Body of pancreas (tissue), 4 donors: ENCODE data around the gene PDE9A. TPM values are rescaled to one million over a fixed set of nuclear protein-coding genes. Genes with fewer than 3 reads are reported as not detected.
"Not testable (repeated sequence)": the region's sequence is repeated elsewhere in the genome, so short reads cannot be mapped to it uniquely, and the experiment has no call there.

Source experiments
- ATAC-seq: fragments of 150-250 bp; one replicate; pipeline ENCODE4 v1.9.1; 2016
- DNase-seq, 4 donors: peaks; one replicate each; pipeline ENCODE4 v3.0.0-alpha.2; 2019
- H3K27ac ChIP-seq, 4 donors: fragments of 200-600 bp; sonication (generic); 1 replicate in 3 of 4; 2 replicates in 1 of 4; pipeline versions ENCODE4 v1.5.1 to v1.6.1; 2016 to 2019; ENCODE audit warnings: mild to moderate bottlenecking in 1 of 4, mixed read lengths in 1 of 4, moderate library complexity in 1 of 4
- H3K27me3 ChIP-seq, 2 donors: fragments of 200-600 bp; sonication (generic); one replicate each; pipeline ENCODE4 v1.6.0; 2016; ENCODE audit warnings: mild to moderate bottlenecking in 1 of 2
- H3K36me3 ChIP-seq, 2 donors: fragments of 200-600 bp; sonication (generic); replicated peaks in 1 of 2; 2 replicates each; pipeline ENCODE4 v1.5.1; 2016; ENCODE audit warnings: low read depth in 2 of 2; ENCODE audit not compliant: insufficient read depth in 1 of 2
- H3K4me1 ChIP-seq: fragments of 200-600 bp; sonication (generic); one replicate; pipeline ENCODE4 v1.6.0; 2016
- H3K4me3 ChIP-seq, 2 donors: fragments of 200-600 bp; sonication (generic); 1 replicate in 1 of 2; 2 replicates in 1 of 2; pipeline ENCODE4 v1.5.1; 2016 to 2019
- H3K9me3 ChIP-seq, 3 donors: fragments of 200-600 bp; sonication (generic); 1 replicate in 2 of 3; 2 replicates in 1 of 3; pipeline ENCODE4 v1.5.1; 2016
- CTCF ChIP-seq, 7 experiments: fragments of 450-650 bp in 4 of 7; fragments of 200-600 bp in 3 of 7; sonication (generic) in 3 of 7; IDR thresholded peaks; one replicate each; pipeline ENCODE4 v1.5.1; 2016 to 2019; ENCODE audit warnings: antibody characterized with exemption in 7 of 7
- POLR2A ChIP-seq, 3 donors: fragments of 450-650 bp; IDR thresholded peaks; one replicate each; pipeline ENCODE4 v1.6.1; 2016; ENCODE audit warnings: antibody characterized with exemption in 3 of 3, mild to moderate bottlenecking in 2 of 3
- WGBS, 2 donors: methylation state at CpG; one replicate each; pipeline ENCODE4 v1.1.5; 2017; 5-methylcytosine and 5-hydroxymethylcytosine counted together
- intact Hi-C: fragments of 100-400 bp; cut with DNase I; formaldehyde crosslinking; loops from one replicate; pipeline ENCODE4 v1.15.1; 2023
- total RNA-seq, 2 donors: library from RNA; depleted of rRNA; stranded (reverse); fragments of >200 nt; gene quantifications; one replicate each; pipeline ENCODE4 v1.1.0, GENCODE V29; 2016

PDE9A gene
- total RNA-seq, 2 donors from 2014 or later: 5.2 to 7.9 TPM

- Histone ChIP-seq H3K27me3 (no peaks in the 10 kb centered on the region), H3K4me1 (no peaks in the 10 kb centered on the region), H3K4me3 (no peak overlapping the region), H3K27ac (no peak overlapping the region), H3K36me3 (no peaks in the 10 kb centered on the region), H3K9me3 (peaks cover 0 to 7% (median 0%) of the 10 kb centered on the region in 3 donors)
- ATAC-seq (no peak), DNase-seq (no peak)
- WGBS, 2 donors: 74 to 88% methylated on average over 13 to 14 of the region's 14 CpGs
- no peak for TF ChIP-seq POLR2A (IDR thresholded peaks at IDR 0.05)
- TF ChIP-seq CTCF (IDR thresholded peaks at IDR 0.05): no peak
- intact Hi-C loops: no loop called here
Measured at GRCh38 chr21:42705746-42706374, 52.4 kb downstream of the PDE9A start.

- Histone ChIP-seq H3K27ac (no peak overlapping the region), H3K27me3 (no peaks in the 10 kb centered on the region), H3K36me3 (no peaks in the 10 kb centered on the region), H3K4me1 (no peaks in the 10 kb centered on the region), H3K4me3 (no peak overlapping the region), H3K9me3 (peaks cover 0 to 3% (median 0%) of the 10 kb centered on the region in 3 donors)
- intact Hi-C loops: no loop called here
- TF ChIP-seq POLR2A (IDR thresholded peaks at IDR 0.05) (no peak), CTCF (IDR thresholded peaks at IDR 0.05) (no peak)
- WGBS, 2 donors: 75 to 79% methylated on average over 13 of the region's 13 CpGs
- DNase-seq: no peak
- no peak for ATAC-seq
Measured at GRCh38 chr21:42706765-42707164, 53.3 kb downstream of the PDE9A start.

GRCh38 chr21:42707207-42707830 lies 53.9 kb downstream of the PDE9A start:
- no peaks in the 10 kb centered on the region for H3K27me3 ChIP-seq
- H3K4me1 ChIP-seq: no peaks in the 10 kb centered on the region
- no peak for DNase-seq
- TF ChIP-seq CTCF (IDR thresholded peaks at IDR 0.05): no peak
- no peak for TF ChIP-seq POLR2A (IDR thresholded peaks at IDR 0.05)
- no peaks in the 10 kb centered on the region for H3K36me3 ChIP-seq
- no peak for ATAC-seq
- H3K9me3 ChIP-seq: no peaks in the 10 kb centered on the region
- intact Hi-C loops: no loop called here
- WGBS, 2 donors: 76 to 94% methylated on average over 5 to 7 of the region's 7 CpGs
- no peak overlapping the region for H3K4me3 ChIP-seq
- H3K27ac ChIP-seq: no peak overlapping the region

DNA sequence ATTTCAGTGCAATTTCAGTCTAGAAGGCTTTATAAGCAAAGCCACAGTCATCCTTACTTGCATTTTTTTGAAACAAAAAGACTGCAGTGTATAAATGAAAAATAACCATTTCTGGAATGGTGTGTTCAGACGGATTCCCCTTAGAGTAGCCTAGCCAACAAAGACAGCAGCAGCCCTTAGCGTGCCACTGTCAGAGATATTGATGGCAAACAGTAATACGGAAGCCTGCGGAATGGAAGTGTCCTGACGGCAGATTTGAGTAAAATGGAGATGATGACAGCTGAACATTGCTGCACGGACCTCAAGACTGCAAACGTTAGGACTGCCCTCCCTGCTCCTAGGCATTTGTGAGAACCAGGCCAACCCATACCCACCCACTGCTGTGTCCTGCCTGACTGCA lies 54.7 kb downstream of the PDE9A start:
- H3K27ac ChIP-seq: no peak overlapping the region
- WGBS, 2 donors: 69 to 85% methylated on average over 7 of the region's 7 CpGs
- ATAC-seq (no peak), DNase-seq (no peak)
- no peak overlapping the region for H3K4me3 ChIP-seq
- intact Hi-C loops: no loop called here
- TF ChIP-seq POLR2A (IDR thresholded peaks at IDR 0.05) (no peak), CTCF (IDR thresholded peaks at IDR 0.05) (no peak)
- no peaks in the 10 kb centered on the region for H3K4me1 ChIP-seq
- H3K9me3 ChIP-seq: no peaks in the 10 kb centered on the region
- no peaks in the 10 kb centered on the region for H3K36me3 ChIP-seq
- H3K27me3 ChIP-seq: no peaks in the 10 kb centered on the region

DNA sequence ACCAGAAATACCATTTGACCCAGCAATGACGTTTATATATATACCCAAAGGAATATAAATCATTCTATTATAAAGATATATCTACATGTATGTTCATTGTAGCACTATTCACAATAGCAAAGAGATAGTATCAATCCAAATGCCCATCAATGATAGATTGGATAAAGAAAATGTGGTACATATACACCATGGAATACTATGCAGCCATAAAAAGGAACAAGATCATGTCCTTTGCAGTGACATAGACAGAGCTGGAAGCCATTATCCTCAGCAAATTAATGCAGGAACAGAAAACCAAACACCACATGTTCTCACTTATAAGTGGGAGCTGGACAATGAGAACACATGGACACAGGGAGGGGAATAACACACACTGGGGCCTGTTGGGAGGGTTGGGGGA lies 55.5 kb downstream of the PDE9A start:
- H3K9me3 ChIP-seq, H3K27me3 ChIP-seq, ATAC-seq, H3K4me3 ChIP-seq, DNase-seq, H3K27ac ChIP-seq, H3K4me1 ChIP-seq, H3K36me3 ChIP-seq, intact Hi-C loops: not testable (repeated sequence)
- WGBS, 2 donors: 38 to 78% methylated on average over 1 of the region's 1 CpG
